ENCODE results near the gene SIT1.
"Not testable (repeated sequence)": the region's sequence is repeated elsewhere in the genome, so short reads cannot be mapped to it uniquely, and the experiment has no call there.

The SIT1 gene

DNA sequence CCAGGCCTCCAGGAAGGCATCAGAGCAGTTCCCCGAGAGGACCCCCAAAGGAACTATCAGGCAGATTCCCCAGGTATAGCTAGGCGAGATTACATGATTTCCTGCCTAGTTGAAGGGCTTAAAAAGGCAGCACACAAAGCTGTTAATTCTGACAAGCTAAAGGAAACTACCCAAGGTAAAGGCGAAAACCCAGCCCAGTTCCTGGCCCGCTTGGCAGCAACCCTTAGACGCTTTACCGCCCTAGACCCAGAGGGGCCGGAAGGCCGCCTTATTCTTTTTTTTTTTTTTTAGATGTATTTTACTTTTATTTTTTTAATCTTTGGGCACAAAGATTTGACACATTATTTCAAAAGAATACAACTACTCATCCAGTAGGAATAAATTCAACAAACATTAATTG, 12.0 kb downstream of the SIT1 start:
- not testable (repeated sequence) for DNase-seq; H3K79me1 ChIP-seq (ENCODE audit: low read length); H3K4ac ChIP-seq (ENCODE audit: low read depth, low read length); H3K14ac ChIP-seq (ENCODE audit: low read length); H4K12ac ChIP-seq (ENCODE audit: low read depth, low read length); H3K9me3 ChIP-seq (ENCODE audit: insufficient read depth, low read depth, low read length); H2AK5ac ChIP-seq (ENCODE audit: low read length); H4K8ac ChIP-seq (ENCODE audit: low read depth, low read length); H3K79me2 ChIP-seq (ENCODE audit: control insufficient read depth, insufficient read depth, low read length, poor library complexity); H3K9ac ChIP-seq (ENCODE audit: low read length); H3K18ac ChIP-seq (ENCODE audit: low read length); H3K36me3 ChIP-seq (ENCODE audit: control insufficient read depth in 1 of 2, insufficient read depth in 2 of 2, low read length in 2 of 2); H3K23ac ChIP-seq (ENCODE audit: low read length); H3K4me2 ChIP-seq (ENCODE audit: low read length); H2BK120ac ChIP-seq (ENCODE audit: insufficient read depth, low read length, poor library complexity); H3K4me1 ChIP-seq (ENCODE audit: control insufficient read depth in 1 of 2, insufficient read depth in 2 of 2, low read length in 2 of 2); H2BK5ac ChIP-seq (ENCODE audit: low read depth, low read length, poor library complexity); H3K27me3 ChIP-seq (ENCODE audit: insufficient read depth, low read length); H4K91ac ChIP-seq (ENCODE audit: low read depth, low read length); H2BK12ac ChIP-seq (ENCODE audit: low read length); H2AFZ ChIP-seq (ENCODE audit: insufficient read depth, low read length, poor library complexity); H3K27ac ChIP-seq (ENCODE audit: low read depth, low read length); H3K4me3 ChIP-seq (ENCODE audit: low read depth, low read length)
- WGBS (ENCODE audit: extremely low coverage, insufficient coverage, insufficient read length), result no CpG with 5 or more reads among the region's 8 CpGs

- not testable (repeated sequence) for H3K18ac ChIP-seq (ENCODE audit: low read length); H4K12ac ChIP-seq (ENCODE audit: low read depth, low read length); H3K4ac ChIP-seq (ENCODE audit: low read depth, low read length); H2BK12ac ChIP-seq (ENCODE audit: low read length); H3K27ac ChIP-seq (ENCODE audit: low read depth, low read length); H3K9me3 ChIP-seq (ENCODE audit: insufficient read depth, low read depth, low read length); H3K27me3 ChIP-seq (ENCODE audit: insufficient read depth, low read length); H2BK5ac ChIP-seq (ENCODE audit: low read depth, low read length, poor library complexity); H3K79me2 ChIP-seq (ENCODE audit: control insufficient read depth, insufficient read depth, low read length, poor library complexity); H3K14ac ChIP-seq (ENCODE audit: low read length); H3K79me1 ChIP-seq (ENCODE audit: low read length); H3K4me2 ChIP-seq (ENCODE audit: low read length); H2AK5ac ChIP-seq (ENCODE audit: low read length); H3K4me1 ChIP-seq (ENCODE audit: control insufficient read depth in 1 of 2, insufficient read depth in 2 of 2, low read length in 2 of 2); DNase-seq; H2AFZ ChIP-seq (ENCODE audit: insufficient read depth, low read length, poor library complexity); H3K9ac ChIP-seq (ENCODE audit: low read length); H3K4me3 ChIP-seq (ENCODE audit: low read depth, low read length); H2BK120ac ChIP-seq (ENCODE audit: insufficient read depth, low read length, poor library complexity); H3K36me3 ChIP-seq (ENCODE audit: control insufficient read depth in 1 of 2, insufficient read depth in 2 of 2, low read length in 2 of 2); H4K8ac ChIP-seq (ENCODE audit: low read depth, low read length); H4K91ac ChIP-seq (ENCODE audit: low read depth, low read length); H3K23ac ChIP-seq (ENCODE audit: low read length)
- no CpG with 5 or more reads among the region's 9 CpGs for WGBS (ENCODE audit: extremely low coverage, insufficient coverage, insufficient read length)
Measured at GRCh38 chr9:35637427-35637955, 13.2 kb downstream of the SIT1 start.

DNA sequence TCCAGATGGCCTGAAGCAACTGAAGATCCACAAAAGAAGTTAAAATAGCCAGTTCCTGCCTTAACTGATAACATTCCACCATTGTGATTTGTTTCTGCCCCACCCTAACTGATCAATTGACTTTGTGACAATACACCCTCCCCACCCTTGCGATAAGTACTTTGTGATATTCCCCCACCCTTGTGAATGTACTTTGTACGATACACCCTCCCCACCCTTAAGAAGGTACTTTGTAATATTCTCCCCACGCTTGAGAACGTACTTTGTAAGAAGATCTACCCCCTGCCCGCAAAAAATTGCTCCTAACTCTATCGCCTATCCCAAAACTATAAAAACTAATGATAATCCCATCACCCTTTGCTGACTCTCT, 13.9 kb downstream of the SIT1 start:
- not testable (repeated sequence) for H4K12ac ChIP-seq (ENCODE audit: low read depth, low read length); H3K36me3 ChIP-seq (ENCODE audit: control insufficient read depth in 1 of 2, insufficient read depth in 2 of 2, low read length in 2 of 2); H3K79me2 ChIP-seq (ENCODE audit: control insufficient read depth, insufficient read depth, low read length, poor library complexity); H2BK12ac ChIP-seq (ENCODE audit: low read length); H3K4me2 ChIP-seq (ENCODE audit: low read length); H3K9me3 ChIP-seq (ENCODE audit: insufficient read depth, low read depth, low read length); H3K9ac ChIP-seq (ENCODE audit: low read length); H2BK5ac ChIP-seq (ENCODE audit: low read depth, low read length, poor library complexity); DNase-seq; H4K91ac ChIP-seq (ENCODE audit: low read depth, low read length); H3K79me1 ChIP-seq (ENCODE audit: low read length); H2BK120ac ChIP-seq (ENCODE audit: insufficient read depth, low read length, poor library complexity); H3K14ac ChIP-seq (ENCODE audit: low read length); H4K8ac ChIP-seq (ENCODE audit: low read depth, low read length); H3K4me1 ChIP-seq (ENCODE audit: control insufficient read depth in 1 of 2, insufficient read depth in 2 of 2, low read length in 2 of 2); H3K27me3 ChIP-seq (ENCODE audit: insufficient read depth, low read length); H3K18ac ChIP-seq (ENCODE audit: low read length); H3K4ac ChIP-seq (ENCODE audit: low read depth, low read length); H3K27ac ChIP-seq (ENCODE audit: low read depth, low read length); H2AFZ ChIP-seq (ENCODE audit: insufficient read depth, low read length, poor library complexity); H2AK5ac ChIP-seq (ENCODE audit: low read length); H3K23ac ChIP-seq (ENCODE audit: low read length); H3K4me3 ChIP-seq (ENCODE audit: low read depth, low read length)
- 100% methylated on average over 1 of the region's 6 CpGs for WGBS (ENCODE audit: extremely low coverage, insufficient coverage, insufficient read length)

GRCh38 chr9:35636135-35636876, 14.4 kb downstream of the SIT1 start:
- H3K27ac ChIP-seq (ENCODE audit: low read depth, low read length), result no peak overlapping the region
- H3K36me3 ChIP-seq (ENCODE audit: control insufficient read depth in 1 of 2, insufficient read depth in 2 of 2, low read length in 2 of 2), result no peaks in the 10 kb centered on the region
- H4K8ac ChIP-seq (ENCODE audit: low read depth, low read length), result no peak overlapping the region
- H3K4me3 ChIP-seq (ENCODE audit: low read depth, low read length), result no peak overlapping the region
- no peak overlapping the region for H3K4ac ChIP-seq (ENCODE audit: low read depth, low read length)
- no peak for DNase-seq
- no peak overlapping the region for H2BK120ac ChIP-seq (ENCODE audit: insufficient read depth, low read length, poor library complexity)
- H2BK12ac ChIP-seq (ENCODE audit: low read length), result no peak overlapping the region
- no peak overlapping the region for H3K14ac ChIP-seq (ENCODE audit: low read length)
- no peak overlapping the region for H3K9ac ChIP-seq (ENCODE audit: low read length)
- no peak overlapping the region for H3K23ac ChIP-seq (ENCODE audit: low read length)
- no peaks in the 10 kb centered on the region for H3K79me1 ChIP-seq (ENCODE audit: low read length)
- H2AK5ac ChIP-seq (ENCODE audit: low read length), result no peak overlapping the region
- no peaks in the 10 kb centered on the region for H3K9me3 ChIP-seq (ENCODE audit: insufficient read depth, low read depth, low read length)
- H3K4me2 ChIP-seq (ENCODE audit: low read length), result no peak overlapping the region
- no peak overlapping the region for H4K12ac ChIP-seq (ENCODE audit: low read depth, low read length)
- H2BK5ac ChIP-seq (ENCODE audit: low read depth, low read length, poor library complexity), result no peak overlapping the region
- H3K79me2 ChIP-seq (ENCODE audit: control insufficient read depth, insufficient read depth, low read length, poor library complexity), result no peaks in the 10 kb centered on the region
- H3K4me1 ChIP-seq (ENCODE audit: control insufficient read depth in 1 of 2, insufficient read depth in 2 of 2, low read length in 2 of 2), result no peaks in the 10 kb centered on the region
- no peak overlapping the region for H4K91ac ChIP-seq (ENCODE audit: low read depth, low read length)
- no peak overlapping the region for H2AFZ ChIP-seq (ENCODE audit: insufficient read depth, low read length, poor library complexity)
- no peak overlapping the region for H3K18ac ChIP-seq (ENCODE audit: low read length)
- no CpG with 5 or more reads among the region's 9 CpGs for WGBS (ENCODE audit: extremely low coverage, insufficient coverage, insufficient read length)
- no peaks in the 10 kb centered on the region for H3K27me3 ChIP-seq (ENCODE audit: insufficient read depth, low read length)

Data from trophoblast cell (in vitro differentiated cells and primary cell).